Stimulated activated CD4-positive, alpha-beta T cell treated with anti-CD3 and anti-CD28 coated beads, TNF-alpha, amount 100 ng/mL, for 4 hours (primary cell): Measurements from ENCODE around the gene NRARP.

Experiments used
- DNase-seq, 3 experiments: peaks; one replicate each; pipeline ENCODE4 v3.0.0-alpha.2; 2020; ENCODE audit warnings: low read depth in 3 of 3

NRARP gene

DNA sequence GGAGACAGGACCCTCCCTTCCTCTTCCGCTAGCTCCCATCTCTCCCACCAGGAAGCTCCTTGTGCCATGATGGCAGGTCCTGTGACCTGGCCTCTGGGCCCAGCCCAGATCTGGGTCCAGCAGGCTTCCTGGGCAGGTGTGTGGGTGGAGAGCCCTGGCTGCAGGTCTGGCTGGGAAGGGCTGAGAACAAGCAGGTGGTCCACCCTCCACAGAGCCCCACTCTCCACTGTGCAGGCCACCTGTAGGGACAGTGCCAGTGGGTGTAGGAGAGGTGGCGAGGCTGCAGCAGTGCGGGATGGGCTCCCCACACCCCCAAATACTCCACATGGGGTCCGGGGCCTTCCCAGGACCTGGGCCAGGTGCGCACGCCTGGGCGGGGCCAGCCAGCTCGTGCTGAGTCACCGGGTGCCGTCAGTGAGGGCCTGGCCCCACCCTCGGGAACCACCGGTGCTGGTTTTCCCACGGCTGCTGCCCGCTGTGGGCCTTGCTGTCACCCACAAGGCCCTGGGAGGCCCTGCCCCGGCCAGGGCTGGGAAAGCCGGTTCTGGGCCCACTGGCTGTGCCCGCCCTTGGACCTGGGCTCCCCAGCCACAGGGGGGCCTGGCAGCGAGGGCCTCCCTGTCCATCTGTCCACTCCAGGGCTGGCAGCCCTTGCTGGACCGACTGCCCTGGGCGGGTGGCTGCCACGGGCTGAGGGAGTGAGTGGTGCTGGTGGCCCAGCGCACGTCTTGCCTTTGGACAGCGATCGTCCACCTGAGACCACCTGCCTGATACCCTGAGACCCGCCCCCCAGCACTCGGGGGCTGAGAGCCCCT lies 9.3 kb upstream of the NRARP start:
- DNase-seq: no peak

DNA sequence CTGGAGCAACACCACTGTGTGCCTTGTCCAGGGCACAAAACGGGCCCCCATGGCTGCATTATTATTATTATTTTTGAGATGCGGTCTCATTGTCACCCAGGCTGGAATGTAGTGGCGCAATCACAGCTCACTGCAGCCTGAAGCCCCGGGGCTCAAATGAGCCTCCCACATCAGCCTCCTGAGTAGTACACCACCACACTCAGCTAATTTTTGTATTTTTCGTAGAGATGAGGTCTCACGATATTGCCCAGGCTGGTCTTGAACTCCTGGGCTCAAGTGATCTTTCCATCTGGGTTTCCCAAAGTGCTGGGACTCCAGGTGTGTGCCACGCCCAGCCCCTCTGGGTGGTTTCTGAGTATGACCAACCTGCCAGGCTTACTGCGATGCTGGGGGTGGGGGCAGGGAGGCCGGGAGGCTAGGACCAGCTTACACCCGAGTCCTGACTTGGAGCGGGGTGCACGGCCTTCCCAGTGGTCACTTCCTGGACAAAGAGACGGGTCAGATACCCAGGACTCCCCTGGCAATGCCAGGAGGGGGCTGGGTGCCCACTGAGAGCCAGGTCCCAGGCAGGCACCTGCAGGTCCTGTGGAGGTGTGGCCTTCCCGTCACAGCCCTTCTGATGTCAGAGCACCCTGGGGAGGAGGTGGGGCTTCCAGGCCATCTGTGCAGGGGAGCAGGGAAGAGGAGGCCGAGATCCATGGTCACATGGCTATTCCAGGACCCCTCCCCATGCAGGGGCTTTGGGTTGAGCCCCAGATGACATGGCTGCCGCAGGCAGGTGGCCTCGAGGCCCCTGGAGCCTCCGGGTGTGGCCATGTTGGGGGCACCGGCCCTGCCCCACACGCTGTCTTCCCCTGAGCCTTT lies 8.3 kb upstream of the NRARP start:
- no peak for DNase-seq

DNA sequence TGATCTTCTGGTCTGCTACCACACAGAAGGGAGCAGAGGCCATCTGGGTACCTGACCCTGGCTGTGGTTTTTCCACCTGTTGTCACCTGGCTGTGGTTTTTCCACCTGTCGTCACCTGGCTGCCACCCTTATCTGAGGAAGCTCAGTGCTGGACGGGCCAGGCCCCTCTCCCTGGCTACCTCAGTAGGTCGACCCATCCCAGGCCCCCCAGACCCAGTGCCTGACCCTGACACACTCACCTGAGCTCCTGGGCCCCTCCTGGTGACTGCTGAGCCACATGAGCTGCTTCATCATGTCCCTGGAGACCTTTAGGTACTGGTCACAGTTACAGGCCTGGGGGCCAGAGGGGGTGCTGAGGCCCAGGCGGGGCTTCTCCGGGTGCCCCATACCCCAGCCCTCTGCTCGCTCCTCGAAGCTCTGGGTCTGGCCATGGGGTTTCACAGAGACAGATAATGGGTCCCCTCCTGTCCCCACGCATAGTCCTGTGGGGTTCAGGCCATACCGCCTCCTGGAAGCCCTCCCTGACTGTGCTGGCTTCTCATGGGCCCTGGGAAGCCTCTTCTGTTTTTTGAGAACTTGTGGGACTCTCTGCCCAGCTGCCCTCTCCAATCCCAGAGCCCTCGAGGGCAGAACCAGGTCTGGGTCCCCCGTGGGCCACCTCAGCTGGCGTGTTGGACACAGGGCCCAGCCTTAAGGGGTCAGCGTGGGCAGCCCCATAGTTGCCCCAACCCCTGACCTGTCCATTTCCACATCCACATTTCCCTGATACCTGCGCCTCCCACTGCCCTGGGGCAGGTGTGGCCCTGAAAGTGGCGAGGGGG lies 7.5 kb upstream of the NRARP start:
- no peak for DNase-seq

DNA sequence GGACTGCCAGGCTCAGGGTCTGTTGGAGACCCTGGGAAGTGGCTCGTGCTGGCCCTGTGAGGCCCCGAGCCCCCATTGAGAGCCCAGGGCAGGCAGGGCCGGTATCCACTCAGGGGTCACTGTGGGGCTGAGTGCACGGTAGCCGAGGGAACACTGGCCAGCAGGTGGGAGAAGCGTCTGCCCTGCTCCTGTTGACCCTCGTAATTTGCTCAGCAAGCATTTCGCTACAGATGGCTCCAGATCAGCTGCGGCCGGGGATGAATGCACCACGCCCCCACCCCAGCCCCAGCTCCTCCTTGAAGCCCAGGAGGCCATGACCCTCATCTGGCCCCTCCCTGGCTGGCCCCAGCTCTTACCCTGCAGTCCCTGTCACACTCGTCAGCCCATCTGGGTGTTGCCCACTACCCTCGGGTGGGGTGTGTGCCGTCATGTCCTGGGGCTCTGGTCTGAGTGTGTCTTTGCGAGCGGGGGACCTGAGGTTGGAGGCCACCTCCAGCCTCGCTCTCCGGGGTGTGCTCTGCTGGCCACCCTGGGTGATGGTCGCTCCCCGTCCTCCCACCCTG lies 6.1 kb upstream of the NRARP start:
- DNase-seq: no peak

DNA sequence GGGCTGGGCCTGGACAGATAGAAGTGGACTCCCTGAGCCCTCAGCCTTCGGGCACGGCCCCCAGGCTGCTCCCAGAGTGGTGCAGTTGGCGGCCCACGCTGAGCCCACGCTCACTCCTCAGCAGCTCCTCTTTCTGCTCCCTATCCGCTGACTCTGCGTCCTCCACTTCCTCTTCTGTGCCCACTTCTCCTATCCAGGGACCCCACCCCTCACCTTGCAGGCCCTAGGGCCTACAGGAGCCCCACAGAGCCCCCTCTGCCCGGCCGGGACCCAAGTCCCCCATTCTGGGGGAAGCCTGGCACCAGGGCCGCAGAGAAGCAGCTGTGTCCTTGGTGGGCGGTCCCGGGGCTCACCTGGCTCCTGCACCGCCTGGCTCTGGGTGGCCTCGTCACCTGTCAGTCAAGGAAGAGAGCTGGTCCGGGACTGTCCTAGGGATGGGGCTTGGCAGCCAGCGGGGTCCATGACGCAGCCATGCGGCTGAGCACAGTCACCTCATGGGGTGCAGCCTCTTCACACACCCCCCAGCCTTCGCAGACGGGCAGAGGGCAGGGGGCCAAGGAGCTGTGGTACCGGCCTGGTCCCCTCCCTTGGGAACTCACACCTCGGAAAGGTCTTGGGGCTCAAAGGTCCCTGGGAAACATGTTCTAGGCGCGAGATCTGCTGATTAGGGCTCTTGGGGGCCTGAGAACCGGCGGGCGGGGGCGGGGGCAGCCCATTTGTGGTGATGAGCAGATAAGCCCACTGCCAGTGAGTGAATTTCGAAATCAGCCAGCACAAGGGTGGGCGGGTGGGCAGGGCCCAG lies 5.4 kb upstream of the NRARP start:
- no peak for DNase-seq

DNA sequence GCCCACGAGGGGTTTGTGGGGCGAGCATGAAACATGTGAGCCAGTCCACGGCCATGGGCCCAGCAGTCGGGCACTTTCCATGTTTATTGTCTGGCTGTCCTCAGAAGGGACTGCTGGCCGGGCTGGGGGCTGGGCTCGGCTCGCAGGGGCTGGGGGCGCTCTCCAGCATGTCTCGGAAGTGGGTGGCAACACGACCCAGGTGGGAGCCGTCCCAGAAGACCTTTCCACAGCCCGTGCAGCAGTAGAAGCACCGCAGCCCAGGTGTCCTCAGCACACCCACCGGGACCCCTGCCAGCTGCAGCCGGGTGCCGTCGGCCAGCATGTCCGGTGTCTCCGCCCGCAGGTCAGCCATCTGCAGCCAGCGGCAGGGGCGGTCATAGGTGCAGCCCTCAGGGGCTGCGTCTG lies 4.8 kb upstream of the NRARP start:
- DNase-seq: no peak

DNA sequence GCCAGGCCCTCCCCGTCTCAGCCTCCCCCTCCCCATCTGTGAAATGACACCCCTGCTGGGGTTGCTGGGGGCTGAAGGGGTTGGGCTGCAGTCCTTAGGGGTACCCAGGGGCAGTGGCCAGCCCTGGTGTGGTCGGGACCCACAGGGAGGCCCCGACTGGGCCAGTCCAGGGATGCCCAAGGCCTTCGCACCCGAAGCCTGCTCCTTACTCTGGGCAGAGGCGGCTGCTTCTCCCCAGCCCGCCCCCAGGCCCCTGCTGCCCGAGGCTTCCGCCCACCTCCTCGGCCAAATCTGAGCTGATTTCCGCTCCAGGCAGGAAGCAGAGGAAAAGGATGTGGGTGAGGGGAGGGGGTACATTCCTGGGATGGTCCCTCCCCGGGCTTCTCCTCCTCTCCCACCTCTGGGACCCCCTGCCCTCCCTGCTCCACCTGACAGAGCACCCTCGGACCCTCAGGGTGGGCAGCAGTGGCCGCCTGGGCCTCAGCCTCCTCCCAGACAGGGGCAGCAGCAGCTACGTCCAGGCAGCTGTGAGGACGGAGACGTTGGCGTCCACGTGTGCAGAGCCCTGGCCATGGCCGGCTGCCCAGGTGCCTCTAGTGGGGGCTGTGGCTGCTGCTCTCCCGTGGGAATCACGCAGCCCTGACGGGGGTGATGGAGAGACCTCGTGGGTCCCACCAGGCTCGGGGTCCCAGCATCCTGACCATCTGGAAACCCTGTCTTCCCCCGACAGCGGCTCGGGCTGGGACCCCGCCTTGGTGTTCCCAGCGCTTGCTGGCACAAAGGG lies 4.2 kb upstream of the NRARP start:
- DNase-seq: no peak

DNA sequence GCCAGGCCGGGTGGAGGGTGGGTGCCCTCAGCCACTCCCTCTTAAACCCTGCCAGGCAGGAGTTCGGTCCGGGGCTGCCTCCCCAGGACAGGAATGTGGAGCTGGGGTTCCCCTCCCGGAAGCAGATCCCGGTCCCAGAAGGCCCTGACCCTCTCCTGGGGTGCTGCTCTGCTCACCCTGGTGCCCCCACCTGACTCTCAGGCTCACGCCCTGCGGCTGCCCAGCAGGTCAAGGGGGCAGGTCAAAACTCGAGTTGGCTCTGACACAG lies 3.7 kb upstream of the NRARP start:
- DNase-seq: no peak

DNA sequence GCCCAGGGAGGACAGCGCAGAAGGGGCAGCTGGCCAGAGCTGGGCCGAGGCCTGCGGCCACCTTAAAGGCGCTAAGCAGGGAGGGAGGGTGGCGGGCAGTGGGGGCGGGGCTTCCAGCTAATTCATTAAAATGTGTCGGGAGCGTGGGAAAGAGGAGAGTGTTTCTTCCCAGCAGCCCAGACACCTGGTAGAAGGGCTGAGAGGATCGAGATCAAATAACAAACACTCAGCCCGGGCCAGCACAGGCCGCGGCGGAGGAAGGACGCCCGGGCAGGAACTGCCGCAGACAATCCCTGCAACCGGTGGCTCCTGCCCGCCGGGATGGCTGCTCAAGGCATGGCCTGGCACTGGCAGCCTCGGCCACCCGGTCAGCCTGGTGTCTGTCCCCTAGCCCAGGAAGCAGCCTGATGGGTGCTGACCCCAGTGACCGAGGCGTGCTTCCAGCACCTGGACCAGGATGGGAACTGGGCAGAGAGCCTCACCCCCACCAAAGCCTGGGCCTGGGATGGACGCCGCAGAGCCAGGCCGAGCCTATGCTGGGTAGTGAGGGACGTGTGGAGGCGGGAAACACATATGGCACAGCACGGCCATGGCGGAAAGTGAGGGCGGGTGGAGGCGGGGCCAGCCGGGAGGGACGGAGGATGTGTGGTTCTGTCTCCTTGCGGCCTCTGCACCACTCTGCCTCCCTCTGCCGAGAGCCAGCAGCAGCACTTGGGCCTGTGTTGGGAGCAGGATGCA lies 3.2 kb upstream of the NRARP start:
- DNase-seq: peak in 2 of 3 experiments; percentile 34 to 37

DNA sequence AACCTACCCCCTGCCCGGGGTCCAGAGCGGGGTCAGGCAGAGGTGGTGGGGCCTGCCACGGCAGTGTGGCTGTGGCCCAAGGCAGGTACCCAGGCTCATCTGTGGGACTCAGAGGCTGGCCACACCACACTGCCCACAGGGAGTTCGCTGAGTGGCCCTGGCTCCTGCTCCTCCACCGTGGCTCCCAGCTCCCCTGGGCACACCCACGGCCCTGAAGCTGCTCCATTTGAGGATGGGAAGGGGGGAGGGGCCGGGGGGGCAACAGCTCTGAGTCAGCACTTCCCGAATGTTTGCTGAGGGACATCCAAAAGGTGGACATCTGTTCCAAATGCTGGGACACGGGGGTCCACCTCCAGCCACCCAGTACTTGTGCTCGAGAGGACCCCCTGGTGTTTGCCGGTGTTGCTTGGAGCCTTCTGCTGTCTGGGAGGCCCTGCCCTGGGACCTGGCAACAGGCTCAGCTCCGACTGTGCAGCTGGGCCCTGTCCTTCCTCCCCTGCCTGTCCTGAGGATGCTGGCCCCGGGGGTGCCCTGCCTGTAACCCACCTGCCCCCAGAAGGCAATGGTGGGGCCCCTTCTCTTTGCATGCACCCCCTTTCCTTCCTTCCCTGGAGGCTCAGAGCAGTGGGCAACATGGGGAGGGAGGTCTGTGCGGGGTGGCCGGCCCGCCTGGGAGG lies 2.5 kb upstream of the NRARP start:
- no peak for DNase-seq

DNA sequence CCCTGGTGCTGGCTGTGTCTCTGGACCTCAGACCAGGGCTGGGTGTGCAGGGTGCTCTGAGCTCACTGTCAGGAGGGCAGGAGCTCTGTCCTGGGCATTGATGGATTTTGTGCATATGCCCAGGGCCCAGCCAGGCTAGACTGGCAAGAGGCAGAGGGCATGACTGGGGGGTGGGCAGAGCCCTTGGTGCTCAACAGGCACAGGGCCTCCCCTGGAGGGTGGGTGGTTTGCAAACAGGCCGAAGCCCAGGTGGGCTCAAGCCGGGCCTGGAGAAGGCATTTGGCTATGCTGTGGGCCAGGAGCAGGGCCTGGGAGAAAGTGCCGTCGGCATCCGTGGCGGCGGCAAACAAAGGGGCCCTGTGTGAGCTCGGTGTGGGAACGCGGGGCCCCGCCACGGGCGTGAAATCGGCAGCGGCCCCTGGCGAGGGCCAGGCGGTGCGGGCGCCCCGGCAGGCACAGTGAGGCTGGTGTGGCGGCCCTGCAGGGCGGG lies 1.9 kb upstream of the NRARP start:
- DNase-seq: no peak

DNA sequence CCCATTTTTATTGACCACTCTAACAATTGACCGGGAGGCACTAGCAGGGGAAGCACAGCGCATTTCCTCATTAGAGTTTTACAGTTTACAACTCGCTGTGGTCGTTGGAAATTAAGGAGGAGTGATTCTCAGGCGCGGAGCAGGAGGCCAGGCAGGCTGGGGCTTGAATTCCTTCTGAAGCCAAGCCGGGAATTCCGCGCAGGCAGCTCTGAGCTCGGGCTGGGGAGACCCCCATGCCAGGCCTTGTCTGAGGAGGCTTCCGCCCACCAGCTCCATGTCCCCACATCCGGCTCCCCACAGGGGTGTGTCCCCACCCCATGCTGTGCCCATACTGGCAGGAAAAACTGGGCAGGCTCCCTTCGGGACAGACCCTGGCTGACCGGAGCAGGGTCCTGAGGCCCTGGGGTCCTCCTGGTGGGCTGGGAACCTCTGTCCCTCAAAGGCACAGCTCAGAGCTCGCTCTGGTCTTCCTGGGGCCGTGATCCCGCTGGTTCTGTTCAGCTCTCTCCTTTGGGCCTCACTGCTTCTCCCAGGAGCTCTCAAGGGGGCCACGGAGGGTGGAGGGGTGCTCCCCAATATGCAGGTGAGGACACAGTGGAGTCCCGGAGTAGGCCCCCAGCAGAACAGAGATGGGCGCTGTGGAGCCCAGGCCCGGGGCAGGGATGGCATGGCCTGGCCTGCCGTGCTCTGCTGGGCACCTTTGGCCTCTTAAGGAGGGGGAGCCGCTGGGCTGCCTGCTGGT lies 1.3 kb upstream of the NRARP start:
- DNase-seq: no peak

DNA sequence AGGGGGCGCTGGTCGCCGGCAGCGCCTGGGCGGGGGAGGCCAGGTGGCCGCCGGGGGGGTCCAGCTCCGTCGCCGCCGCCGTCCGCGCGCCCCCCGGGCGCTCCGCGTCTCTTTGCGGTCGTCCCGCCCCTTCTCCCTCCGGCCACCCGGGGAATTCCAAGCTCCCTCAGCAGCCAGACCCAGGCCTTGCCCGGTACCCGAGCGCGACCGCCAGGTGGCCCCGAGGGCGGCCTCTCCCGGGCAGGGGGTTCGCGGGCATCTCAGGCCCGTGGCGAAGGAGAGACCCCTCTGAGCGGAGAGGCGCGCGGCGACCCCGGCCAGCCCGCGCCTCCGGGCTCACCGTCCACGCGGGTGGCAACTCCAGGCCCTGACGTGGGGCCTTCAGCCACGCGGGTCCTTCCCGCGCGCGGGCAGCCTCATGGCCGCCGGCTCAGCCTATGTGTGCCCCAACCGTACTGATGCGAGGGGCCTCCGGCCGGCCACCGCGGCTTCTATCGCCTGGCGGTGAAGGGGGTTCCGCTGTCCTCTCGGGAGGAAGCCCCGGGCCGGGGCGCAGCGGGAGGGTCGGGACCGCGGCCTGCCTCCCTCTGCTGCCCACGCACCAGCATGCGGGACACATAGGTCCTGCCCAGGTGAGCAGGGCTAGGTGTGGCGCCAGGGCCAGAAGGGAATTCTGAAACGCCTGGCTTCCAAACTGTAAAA lies 529 bp upstream of the NRARP start:
- no peak for DNase-seq

DNA sequence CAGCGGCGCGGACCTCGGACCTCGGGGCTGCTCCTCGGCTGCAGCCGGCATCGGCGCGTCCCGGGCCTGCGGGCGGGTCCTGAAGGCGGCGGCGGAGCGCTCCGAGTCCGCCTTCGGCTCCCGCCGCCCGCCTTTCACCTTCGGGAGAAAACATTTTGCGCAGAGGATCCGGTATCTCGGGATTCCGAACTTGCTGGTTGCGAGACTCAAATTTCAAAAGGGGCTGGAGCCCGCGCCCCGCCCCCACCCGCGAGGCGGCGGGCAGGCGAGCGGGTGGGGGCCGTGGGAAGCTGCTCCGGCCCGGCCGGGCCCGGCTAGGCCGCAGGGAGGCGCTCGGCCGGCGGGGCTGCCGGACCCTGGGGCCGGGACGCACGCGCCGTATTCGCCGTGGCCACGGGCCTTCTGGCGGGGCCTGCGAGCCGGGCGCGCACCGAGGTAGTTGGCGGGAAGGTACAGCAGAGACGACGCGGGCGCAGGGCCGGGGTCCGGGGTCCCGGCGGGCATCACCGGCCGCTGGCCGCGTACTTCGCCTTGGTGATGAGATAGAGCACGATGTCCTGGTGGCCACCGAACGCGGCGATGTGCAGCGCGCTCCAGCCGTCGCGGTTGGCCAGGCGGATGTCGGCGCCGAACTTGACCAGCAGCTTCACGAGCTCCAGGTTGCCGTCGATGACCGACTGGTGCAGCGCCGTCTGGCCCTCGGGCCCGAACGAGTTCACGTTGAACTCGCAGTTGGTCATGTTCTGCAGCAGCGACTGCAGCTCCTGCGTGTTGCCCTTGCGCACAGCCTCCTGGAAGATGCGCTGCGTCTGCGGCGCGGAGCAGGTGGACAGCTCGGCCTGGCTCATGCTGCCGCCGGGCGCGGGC lies 757 bp downstream of the NRARP start:
- DNase-seq: no peak

DNA sequence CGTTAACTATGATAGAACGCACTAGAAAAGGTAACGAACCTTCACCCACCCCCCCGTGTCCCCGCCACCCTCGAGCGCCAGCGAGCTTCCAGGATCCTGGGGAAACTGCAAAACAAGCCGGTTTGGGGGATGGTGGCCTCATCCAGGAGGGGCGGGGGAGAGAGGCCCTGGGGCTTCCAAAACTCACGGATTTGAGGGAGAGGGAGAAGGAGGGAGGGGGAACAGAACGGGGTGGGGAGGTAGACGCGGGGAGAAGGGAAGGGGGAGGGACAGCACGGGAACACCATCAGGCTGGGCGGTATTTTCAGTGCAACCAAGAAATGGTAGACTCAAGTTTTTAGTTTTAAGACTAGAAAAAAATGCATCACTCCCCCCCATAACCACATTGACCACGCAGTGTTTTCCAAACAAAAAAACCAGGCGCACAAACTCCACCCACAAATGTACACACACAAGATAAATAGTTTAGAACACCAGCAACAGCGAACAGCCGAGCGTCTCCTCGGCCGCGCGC lies 1.4 kb downstream of the NRARP start:
- no peak for DNase-seq

DNA sequence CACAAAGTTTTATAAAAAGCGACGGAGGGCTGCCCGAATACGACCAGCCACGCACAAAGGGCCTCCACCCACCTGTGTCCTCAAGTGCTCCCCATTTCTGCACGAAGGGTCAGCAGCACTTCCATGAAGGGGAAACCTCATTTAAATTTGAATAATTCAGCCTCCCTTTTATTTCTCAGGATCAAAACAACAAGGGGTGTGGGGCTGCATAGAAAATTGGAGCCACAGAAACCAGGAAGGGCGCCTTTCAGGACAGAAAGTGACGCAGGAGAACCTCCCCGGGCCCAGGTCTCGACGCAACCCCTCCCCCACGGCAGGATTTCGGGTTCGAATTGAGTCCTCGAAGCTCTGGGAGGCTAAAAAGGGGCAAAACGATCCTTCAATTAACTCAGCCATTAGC lies 2.1 kb downstream of the NRARP start:
- no peak for DNase-seq

DNA sequence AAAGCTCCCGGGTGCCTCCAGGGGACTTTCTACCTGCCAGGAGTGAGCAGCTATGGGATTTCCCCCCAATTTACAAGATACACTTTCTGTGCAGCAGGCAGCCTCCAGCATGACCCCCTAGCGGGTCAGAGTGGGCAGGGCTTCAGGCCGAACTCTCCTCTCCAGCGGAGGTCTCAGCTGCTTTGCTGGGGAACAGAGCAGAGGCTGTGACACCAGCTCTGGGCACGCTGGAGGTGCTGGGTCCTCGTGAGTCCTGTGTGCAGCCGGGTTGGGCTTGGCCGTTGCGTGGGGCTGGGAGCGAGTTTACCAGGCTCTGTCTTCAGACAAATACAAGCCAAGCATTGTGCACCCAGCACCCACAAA lies 2.9 kb downstream of the NRARP start:
- DNase-seq: no peak
